ENCODE results near the gene MCC.

DNA sequence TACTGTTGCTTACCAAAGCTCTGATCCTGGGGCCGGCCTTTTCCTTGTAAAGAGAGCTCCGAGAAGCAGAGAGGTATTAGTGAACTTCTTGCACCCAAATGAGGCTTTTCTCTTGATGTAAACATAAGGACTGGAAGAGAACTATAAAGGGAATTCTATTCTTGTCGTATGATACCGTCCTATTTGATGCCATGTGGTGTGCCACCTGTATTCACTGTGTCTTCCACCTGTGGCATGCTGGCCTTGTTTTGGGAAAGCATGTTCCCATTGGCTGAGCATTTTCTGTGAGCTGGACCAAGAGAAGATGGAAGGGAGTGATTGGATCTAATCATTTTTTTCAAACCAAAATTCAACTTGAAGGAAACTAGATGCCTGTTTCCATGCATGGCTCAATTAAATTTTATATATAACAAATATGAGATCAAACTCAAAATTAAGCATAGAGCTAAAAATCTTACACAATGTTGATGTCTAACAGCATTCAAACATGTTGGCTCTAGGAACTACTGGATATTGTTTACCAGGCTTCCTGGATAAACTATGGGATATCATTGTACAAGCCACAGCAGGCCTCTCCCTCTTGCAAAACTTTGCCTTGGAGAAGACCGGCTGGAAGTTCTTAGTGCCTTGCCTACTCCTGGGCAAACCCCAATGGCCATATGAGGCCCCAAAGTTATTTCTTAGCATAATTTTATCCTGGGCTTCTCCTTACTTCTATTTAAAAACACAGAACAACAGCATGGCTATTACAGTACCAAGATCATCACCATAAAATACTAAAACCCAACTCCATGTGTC is 168.8 kb downstream of the MCC start:
- no peak for TF ChIP-seq ARNT (IDR thresholded peaks at IDR 0.05)
- no peak for TF ChIP-seq SP1 (IDR thresholded peaks at IDR 0.05)
- TF ChIP-seq BHLHE40 (IDR thresholded peaks at IDR 0.05; ENCODE audit: borderline replicate concordance), result no peak
- no peak for TF ChIP-seq TARDBP (IDR thresholded peaks at IDR 0.05)
- no peak for TF ChIP-seq FOXA1 (IDR thresholded peaks at IDR 0.05)
- TF ChIP-seq HDGF (IDR thresholded peaks at IDR 0.05; ENCODE audit: borderline replicate concordance), result no peak
